Stimulated activated effector memory CD8-positive, alpha-beta T cell treated with anti-CD3 and anti-CD28 coated beads, Interleukin-12 subunit alpha, Interleukin-12 subunit beta, amount 100 ng/mL, for 72 hours (primary cell): ENCODE measurements around the gene C2orf81.

ENCODE experiments used
- ATAC-seq: fragments of 150-1000 bp; cut with Tn5 transposase; 2 replicates; pipeline ENCODE4 v1.10.0; 2021
- DNase-seq, 2 donors: peaks; one replicate each; pipeline ENCODE4 v3.0.0; 2021 to 2022; ENCODE audit warnings: low spot score in 2 of 2
- H3K27ac Mint-ChIP-seq: one replicate; pipeline ENCODE4 v1.8.0; 2022; ENCODE audit warnings: mild to moderate bottlenecking, mixed read lengths
- H3K36me3 Mint-ChIP-seq: one replicate; pipeline ENCODE4 v1.8.0; 2022; ENCODE audit warnings: mild to moderate bottlenecking, mixed read lengths
- H3K4me1 Mint-ChIP-seq: one replicate; pipeline ENCODE4 v1.8.0; 2022; ENCODE audit warnings: mixed read lengths
- H3K4me3 Mint-ChIP-seq: one replicate; pipeline ENCODE4 v1.8.0; 2022; ENCODE audit warnings: mild to moderate bottlenecking, mixed read lengths
- H3K9me3 Mint-ChIP-seq: one replicate; pipeline ENCODE4 v1.8.0; 2022; ENCODE audit warnings: mixed read lengths

The C2orf81 gene

DNA sequence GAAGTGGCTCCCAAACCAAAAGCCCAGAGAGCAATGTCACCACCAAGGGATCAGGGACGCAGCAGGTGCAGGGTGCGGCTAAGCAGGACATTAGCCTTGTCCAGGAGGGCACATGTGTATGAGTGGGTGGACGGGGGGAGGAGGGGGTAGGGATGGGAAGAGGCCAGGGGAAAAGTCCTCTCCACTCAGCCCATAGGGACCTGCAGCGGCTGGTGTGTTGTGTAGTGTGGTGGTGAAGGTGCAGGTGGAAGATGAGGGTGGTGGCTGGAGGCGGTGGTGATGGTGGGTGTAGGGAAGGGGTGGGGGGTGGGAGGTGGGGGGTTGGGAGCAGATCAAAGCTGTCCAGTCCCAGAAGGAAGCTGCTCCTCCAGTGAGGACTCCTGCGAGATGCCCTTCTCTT lies 3.7 kb downstream of the C2orf81 start:
- H3K4me3 Mint-ChIP-seq: no peak overlapping the region
- no peaks in the 10 kb centered on the region for H3K9me3 Mint-ChIP-seq
- peaks cover 19% of the 10 kb centered on the region for H3K36me3 Mint-ChIP-seq
- no peak for ATAC-seq
- H3K27ac Mint-ChIP-seq: no peak overlapping the region
- H3K4me1 Mint-ChIP-seq: peaks cover 23% of the 10 kb centered on the region
- no peak for DNase-seq

DNA sequence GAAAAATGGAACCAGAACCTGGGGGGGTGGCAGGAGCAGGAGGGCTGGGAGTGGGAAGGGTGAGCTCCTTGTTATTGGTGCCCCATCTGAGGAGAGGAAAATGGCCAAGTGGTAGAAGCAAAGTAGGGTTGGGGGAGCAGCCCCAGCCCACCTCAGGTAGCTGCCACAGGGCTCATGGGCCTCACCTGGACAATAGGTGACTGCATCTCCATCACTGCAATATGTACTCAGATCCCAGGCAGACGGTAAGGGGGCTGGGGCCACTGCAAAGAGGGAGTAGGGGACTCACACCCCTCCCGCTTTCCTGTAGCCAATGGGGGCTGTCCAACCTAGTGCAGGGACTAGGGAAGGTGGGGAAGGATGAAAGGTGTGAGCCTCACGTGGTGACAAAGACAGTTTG lies 4.2 kb downstream of the C2orf81 start:
- Mint-ChIP-seq H3K27ac (no peak overlapping the region), H3K36me3 (peaks cover 13% of the 10 kb centered on the region), H3K9me3 (no peaks in the 10 kb centered on the region), H3K4me1 (peaks cover 18% of the 10 kb centered on the region), H3K4me3 (no peak overlapping the region)
- DNase-seq (no peak), ATAC-seq (no peak)

DNA sequence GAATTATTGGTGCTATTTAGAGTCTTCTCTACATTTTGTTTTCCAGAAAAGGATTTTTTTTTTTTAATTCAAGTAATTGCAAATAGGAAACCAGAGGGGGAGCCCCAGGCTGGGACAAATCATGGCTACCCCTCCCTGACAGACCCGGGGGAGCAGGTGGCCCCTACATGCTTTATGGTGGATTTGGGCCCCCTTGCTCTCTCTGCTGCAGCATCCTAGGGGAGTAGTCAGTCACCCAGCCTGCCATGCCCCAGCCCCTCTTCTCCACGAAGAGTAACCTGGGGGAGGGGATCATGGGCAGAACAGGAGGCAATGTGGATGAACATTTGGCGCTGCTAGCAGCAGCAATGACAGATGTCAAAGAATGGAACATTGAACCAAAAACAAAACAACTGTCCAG lies 4.6 kb downstream of the C2orf81 start:
- Mint-ChIP-seq H3K36me3 (peaks cover 9% of the 10 kb centered on the region), H3K4me3 (no peak overlapping the region), H3K4me1 (peaks cover 14% of the 10 kb centered on the region), H3K9me3 (no peaks in the 10 kb centered on the region), H3K27ac (no peak overlapping the region)
- no peak for ATAC-seq
- DNase-seq: no peak

DNA sequence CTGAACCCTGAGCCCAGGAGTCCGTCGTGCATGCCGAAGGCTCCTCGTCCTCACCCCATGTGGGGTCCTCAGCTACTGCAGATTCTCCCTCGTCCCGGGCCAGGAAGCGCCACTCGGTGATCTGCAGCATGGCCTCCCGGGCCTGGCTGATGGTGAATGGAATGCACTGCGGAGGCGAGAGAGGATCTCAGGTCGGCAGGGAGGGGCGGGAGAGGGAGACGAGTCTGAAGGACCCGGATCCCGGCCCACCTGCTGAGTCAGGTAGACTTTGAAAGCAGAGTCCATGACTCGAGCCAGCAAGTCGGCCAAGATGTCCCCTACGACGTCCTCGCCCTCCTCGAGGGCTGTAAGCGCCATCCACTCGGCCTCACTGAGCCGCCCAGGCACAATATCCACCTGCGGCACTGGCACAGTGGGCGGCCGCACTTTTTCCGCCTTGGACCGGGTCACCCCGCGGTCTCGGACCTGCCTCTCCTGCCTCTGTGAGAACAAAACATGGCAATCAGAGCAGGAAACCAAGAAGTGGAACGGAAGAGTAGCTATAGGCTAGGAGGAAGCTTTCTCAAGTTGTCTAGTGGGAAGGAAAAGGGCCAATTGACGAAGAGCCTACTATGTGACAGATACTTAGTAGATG lies 5.5 kb downstream of the C2orf81 start:
- Mint-ChIP-seq H3K9me3 (no peaks in the 10 kb centered on the region), H3K27ac (no peak overlapping the region), H3K36me3 (peaks cover under 1% of the 10 kb centered on the region), H3K4me1 (peaks cover 8% of the 10 kb centered on the region), H3K4me3 (peak overlapping the region; percentile 52)
- DNase-seq: no peak
- ATAC-seq: no peak

DNA sequence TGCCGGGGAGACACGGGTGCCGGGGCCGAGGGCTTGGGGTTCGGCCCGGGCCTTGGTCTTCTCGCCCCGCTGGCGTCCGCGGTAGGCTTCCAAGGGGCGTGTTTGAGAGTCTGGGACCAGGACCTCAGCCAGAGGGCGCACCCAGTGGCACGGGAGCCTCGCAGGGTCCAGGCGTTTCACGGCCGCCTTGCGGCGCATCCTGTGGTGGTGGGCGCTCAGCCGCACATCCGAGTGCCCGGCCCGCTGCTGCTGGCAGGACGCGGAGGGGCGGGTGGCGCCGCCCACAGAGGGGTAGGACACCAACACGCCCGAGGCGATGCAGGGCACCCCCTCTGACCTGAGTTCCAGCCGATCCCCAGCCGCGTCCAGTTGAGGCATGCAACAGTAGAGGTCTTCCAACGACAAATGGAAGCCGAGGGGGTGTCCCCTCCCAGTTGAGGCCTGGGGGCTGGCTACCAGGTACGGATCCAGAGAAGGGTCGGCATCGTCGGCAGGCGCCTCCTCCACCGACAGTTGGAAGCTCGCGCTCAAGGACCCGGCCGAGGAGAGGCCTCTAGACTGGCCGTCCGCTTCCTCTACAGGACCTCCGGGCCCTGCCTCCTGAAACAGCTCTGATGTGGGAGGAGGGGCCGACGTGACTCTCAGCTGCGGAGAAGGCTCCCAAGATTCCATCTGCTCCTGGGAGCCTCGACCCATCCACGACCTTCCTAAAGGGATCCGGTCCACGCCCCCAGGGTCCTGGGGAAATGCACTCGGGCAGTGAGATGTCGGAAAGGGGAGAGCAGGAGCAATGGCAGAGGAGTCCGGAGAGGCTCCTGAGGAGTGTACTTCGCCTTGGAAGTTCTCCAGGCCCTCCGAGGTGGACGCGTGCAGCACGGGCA lies 6.3 kb downstream of the C2orf81 start:
- Mint-ChIP-seq H3K27ac (no peak overlapping the region), H3K4me3 (peak overlapping the region; percentile 52), H3K36me3 (no peaks in the 10 kb centered on the region), H3K9me3 (no peaks in the 10 kb centered on the region), H3K4me1 (peaks cover 1% of the 10 kb centered on the region)
- no peak for DNase-seq
- peak; percentile 59 for ATAC-seq

DNA sequence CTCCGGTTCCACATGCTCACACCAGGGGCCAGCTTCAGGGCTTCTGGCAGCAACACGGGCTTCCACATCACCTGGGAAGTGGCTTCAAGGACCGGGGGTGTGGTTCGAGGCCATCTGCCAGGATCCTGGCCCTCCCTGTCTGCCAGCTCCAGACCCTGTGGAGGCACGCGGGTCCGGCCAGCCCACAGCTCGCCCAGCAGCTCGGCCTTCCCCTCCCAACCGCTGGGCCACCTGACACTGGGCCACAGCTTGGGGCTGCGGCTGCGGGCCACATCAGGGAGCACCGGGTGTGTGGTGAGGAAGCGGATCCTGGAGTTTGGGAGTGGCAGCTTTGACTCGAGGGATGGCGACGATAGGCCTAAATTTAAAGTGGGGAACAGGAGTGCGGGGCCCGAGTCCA lies 7.0 kb downstream of the C2orf81 start:
- Mint-ChIP-seq H3K4me1 (no peaks in the 10 kb centered on the region), H3K27ac (no peak overlapping the region), H3K36me3 (no peaks in the 10 kb centered on the region), H3K4me3 (peak overlapping the region; percentile 52), H3K9me3 (no peaks in the 10 kb centered on the region)
- no peak for DNase-seq
- ATAC-seq: no peak

DNA sequence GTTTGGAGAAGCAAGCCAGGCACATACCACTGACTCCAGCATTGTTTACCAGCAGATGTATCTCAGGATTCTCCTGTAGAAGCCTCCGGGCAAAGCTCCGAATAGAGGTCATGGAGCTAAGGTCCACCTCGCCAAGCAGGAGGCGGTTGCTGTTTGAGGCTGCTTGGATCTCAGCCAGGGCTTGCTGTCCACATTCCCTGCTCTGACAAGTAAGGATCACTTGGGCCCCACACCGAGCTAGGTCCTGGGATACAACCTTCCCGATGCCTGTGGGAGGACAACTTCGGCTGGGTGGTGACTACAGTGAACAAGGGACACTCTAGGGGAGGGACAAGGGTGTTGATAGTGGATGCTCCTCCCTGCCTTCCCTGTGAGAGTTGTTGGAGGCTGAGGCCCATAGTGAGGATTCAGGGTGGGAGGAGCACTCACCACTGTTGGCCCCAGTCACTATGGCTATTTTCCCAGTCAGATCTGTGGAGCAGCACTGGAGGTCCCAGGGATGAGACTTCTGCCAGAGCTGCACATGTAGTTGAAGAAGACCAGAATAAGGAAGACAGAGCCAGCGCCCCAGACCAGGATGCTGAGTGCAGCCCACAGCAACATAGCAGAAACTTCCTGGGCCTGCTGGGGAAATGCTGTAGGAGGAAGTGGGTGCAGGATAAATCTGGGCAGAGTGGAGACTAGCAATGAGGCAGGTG lies 8.3 kb downstream of the C2orf81 start:
- no peaks in the 10 kb centered on the region for H3K36me3 Mint-ChIP-seq
- H3K27ac Mint-ChIP-seq: peak overlapping the region; percentile 11
- ATAC-seq (no peak), DNase-seq (no peak)
- H3K9me3 Mint-ChIP-seq: no peaks in the 10 kb centered on the region
- no peak overlapping the region for H3K4me3 Mint-ChIP-seq
- no peaks in the 10 kb centered on the region for H3K4me1 Mint-ChIP-seq

DNA sequence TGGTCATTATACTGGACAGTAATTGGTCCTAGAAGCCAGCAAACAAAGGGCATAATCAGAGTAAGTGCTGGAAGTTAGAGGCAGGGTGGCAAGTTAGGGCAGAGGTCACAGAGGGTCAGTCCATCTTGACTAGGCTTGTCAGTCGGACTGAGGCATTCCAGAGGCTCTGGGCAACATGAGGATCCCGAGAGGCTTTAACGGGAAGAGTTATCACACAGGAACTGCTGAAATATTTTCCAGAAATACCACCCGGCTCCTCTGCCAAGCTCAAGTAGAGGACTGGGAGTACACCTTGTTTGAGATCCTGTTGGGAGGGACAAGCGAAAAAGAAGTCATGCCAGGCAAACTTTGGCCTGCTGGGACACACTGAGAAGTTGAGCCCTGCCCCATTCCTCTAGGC lies 13.7 kb downstream of the C2orf81 start:
- H3K9me3 Mint-ChIP-seq: no peaks in the 10 kb centered on the region
- DNase-seq (no peak), ATAC-seq (no peak)
- no peaks in the 10 kb centered on the region for H3K36me3 Mint-ChIP-seq
- H3K4me1 Mint-ChIP-seq: no peaks in the 10 kb centered on the region
- no peak overlapping the region for H3K4me3 Mint-ChIP-seq
- no peak overlapping the region for H3K27ac Mint-ChIP-seq

DNA sequence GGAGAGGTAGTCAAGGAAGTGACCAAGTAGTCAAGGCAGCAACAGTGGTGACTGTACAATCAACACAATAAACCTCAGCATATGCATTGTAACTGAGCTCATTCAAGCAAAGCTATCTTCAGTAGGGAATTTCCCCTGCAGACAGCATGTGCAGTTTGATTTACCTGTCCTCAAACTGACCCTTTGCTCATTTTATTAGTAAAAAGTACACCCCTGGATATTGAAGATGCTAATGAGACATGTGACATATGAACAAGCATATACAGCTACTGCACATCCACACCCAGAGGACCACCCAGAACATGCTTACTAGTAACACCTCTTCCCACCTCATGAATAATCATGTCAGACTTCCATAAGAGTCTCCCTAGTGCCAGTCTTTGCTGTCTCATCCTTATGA lies 15.4 kb downstream of the C2orf81 start:
- H3K27ac Mint-ChIP-seq: no peak overlapping the region
- DNase-seq: no peak
- peak; percentile 67 for ATAC-seq
- no peak overlapping the region for H3K4me3 Mint-ChIP-seq
- H3K9me3 Mint-ChIP-seq: no peaks in the 10 kb centered on the region
- H3K4me1 Mint-ChIP-seq: no peaks in the 10 kb centered on the region
- no peaks in the 10 kb centered on the region for H3K36me3 Mint-ChIP-seq

DNA sequence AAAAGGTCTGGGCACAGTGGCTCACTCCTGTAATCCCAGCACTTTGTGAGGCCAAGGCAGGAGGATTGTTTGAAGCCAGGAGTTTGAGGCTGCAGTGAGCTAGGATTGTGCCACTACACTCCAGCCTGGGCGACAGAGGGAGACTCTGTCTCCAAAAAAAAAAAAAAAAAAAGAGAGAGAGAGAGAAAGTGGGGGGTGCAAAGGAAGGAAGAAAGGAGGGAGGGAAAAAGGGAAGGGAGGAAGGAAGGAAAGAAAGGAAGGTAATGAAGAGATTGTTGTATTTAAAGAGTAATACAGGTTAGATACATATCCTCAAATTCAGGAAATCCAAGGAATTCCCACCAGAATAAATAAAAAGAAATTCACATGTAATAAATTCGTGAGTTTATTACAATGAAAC lies 19.5 kb downstream of the C2orf81 start:
- DNase-seq: no peak
- no peak overlapping the region for H3K4me3 Mint-ChIP-seq
- no peak overlapping the region for H3K27ac Mint-ChIP-seq
- no peaks in the 10 kb centered on the region for H3K4me1 Mint-ChIP-seq
- H3K36me3 Mint-ChIP-seq: no peaks in the 10 kb centered on the region
- no peaks in the 10 kb centered on the region for H3K9me3 Mint-ChIP-seq
- ATAC-seq: no peak

DNA sequence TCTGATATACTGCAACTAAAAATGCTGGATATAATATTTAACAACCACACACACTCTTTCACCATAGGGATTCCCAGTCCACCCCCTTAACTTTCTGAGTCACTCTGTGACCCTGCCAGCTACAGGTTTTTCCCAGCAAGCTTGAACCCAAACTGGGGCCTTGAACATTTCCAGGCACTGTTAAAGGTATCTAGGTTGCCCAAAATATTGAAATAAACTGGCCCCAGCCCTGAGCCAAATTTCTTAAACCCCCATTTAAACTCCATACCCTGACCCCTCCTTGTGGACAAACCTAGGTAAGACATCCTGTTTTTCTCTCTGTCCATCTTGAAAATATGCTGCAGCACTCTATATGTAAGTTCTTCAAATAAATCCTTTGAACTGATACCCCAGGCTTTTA lies 21.6 kb downstream of the C2orf81 start:
- H3K4me3 Mint-ChIP-seq: no peak overlapping the region
- no peaks in the 10 kb centered on the region for H3K9me3 Mint-ChIP-seq
- no peaks in the 10 kb centered on the region for H3K36me3 Mint-ChIP-seq
- ATAC-seq (peak; percentile 43), DNase-seq (no peak)
- no peak overlapping the region for H3K27ac Mint-ChIP-seq
- H3K4me1 Mint-ChIP-seq: no peaks in the 10 kb centered on the region

DNA sequence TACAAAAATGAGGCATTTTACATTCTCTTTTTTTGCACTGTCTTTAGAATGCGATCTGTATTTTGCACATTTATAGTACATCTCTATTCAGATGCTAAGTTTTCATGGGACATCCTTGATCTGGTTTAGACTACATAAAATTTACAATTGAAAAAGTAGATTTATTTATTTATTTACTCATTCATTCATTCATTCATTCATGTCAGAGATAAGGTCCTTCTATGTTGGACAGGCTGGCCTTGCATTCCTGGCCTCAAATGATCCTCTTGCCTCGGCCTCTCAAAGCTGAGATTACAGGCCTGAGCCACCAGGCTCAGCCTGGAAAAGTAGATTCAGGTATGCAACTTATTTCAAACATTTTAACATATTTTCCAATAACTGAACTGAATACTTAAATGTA lies 25.3 kb downstream of the C2orf81 start:
- H3K4me3 Mint-ChIP-seq: no peak overlapping the region
- no peaks in the 10 kb centered on the region for H3K9me3 Mint-ChIP-seq
- no peak for ATAC-seq
- no peaks in the 10 kb centered on the region for H3K4me1 Mint-ChIP-seq
- no peak for DNase-seq
- no peak overlapping the region for H3K27ac Mint-ChIP-seq
- no peaks in the 10 kb centered on the region for H3K36me3 Mint-ChIP-seq

DNA sequence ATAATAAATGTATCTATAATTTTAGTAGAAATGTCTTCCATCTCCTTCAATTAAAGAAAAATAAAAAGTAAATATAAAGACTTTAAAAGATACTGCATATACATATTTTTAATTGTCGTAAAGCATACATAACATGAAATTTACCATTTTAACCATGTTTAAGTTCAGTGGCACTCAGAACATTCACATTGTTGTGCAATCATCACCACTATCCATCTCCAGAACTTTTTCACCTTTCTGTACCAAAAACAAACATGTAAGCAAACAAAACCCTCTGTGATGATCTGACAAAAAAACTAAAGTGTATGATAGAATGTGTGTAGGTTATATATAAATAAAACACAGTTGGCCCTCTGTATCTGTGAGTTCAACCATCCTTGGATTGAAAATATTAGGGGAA lies 27.9 kb downstream of the C2orf81 start:
- DNase-seq (no peak), ATAC-seq (no peak)
- no peaks in the 10 kb centered on the region for H3K36me3 Mint-ChIP-seq
- no peaks in the 10 kb centered on the region for H3K9me3 Mint-ChIP-seq
- H3K4me3 Mint-ChIP-seq: no peak overlapping the region
- no peaks in the 10 kb centered on the region for H3K4me1 Mint-ChIP-seq
- no peak overlapping the region for H3K27ac Mint-ChIP-seq

DNA sequence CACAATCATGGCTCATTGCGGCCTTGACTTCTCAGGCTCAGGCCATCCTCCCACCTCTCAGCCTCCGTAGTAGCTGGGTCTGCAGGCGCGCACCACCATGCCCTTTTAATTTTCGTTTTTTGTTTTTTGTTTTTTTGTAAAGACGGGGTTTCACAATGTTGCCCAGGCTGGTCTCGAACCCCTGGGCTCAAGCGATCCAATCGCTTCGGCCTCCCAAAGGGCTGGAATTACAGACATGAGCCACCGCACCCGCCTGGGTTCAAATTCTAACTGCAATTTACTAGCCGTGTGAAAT lies 29.0 kb downstream of the C2orf81 start:
- no peak for DNase-seq
- Mint-ChIP-seq H3K27ac (peak overlapping the region; percentile 97), H3K4me1 (no peaks in the 10 kb centered on the region), H3K9me3 (no peaks in the 10 kb centered on the region), H3K4me3 (peak overlapping the region; percentile 75), H3K36me3 (no peaks in the 10 kb centered on the region)
- no peak for ATAC-seq

DNA sequence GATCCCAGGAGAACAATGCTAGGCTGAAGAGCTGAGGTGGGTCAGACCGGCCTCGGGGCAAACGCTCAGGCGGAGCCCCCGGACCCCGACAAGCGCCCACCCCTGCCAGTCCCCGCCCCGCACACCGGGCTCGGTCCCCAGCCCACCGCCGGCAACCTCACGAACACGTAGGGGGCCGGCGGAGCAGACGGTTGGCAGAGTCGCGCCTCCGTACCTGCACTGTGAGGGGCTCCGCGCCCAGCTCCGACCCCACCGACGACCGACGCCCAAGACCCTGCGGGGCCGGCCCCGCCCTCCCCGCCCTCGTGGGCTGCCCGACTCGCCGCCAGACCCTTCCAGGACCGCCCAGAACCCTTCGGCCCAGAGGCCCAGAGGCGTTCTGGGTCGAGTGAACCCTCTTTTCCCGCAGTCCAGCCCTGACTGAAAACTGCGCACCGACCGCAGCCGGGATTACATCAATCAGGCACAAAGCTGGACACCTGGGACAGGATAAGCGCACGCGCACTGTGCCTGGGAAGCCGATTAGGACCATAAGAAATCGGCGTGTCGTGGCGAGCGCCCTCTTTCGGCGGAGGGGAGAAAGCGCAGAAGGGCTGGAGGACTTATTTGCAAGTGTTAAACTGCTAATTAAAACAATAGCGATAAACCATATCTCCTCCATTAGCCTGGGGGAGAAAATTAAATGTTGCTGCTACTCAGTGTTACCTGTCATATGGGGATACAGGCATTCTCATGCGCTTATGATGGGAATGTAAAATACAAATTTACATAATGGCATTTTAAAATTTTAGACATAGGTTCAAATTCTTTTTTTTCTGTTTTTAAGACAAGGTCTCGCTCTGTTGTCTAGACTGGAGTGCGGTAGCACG lies 29.6 kb downstream of the C2orf81 start:
- peak overlapping the region; percentile 97 for H3K27ac Mint-ChIP-seq
- H3K4me3 Mint-ChIP-seq: peak overlapping the region; percentile 75
- no peaks in the 10 kb centered on the region for H3K36me3 Mint-ChIP-seq
- peak; percentile 98 to 99 for DNase-seq
- H3K9me3 Mint-ChIP-seq: no peaks in the 10 kb centered on the region
- peak; percentile 66 for ATAC-seq
- H3K4me1 Mint-ChIP-seq: no peaks in the 10 kb centered on the region
